ENCODE measurements around the gene DNMT1. TPM values are rescaled to one million over a fixed set of nuclear protein-coding genes. Genes with fewer than 3 reads are reported as not detected.

Gene DNMT1
- polyA plus RNA-seq, 1 donor from 2014 or later = 58.4 TPM

DNA sequence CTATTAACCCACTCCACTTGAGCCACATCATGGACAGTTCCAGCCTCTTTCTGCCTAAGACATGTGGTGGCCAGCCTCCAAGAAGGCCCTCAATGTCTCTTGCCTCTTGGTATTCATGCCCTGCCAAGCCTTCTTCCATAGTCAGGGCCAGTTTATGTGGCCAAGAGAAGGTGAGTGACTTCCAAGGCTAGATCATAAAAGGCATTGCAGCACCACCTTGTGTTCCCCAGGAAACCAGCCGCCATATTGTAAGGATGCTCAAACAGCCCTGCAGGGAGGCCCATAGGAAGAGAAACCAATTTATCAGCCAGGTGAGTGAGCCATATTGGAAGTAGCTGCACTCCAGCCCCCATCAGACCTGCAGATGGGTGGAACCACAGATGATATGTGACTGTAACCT is 12.3 kb upstream of the DNMT1 start:
- Histone ChIP-seq H2AFZ (ENCODE audit: low read depth, low read length) (no peak overlapping the region), H3K9ac (ENCODE audit: low read length) (no peak overlapping the region), H3K9me2 (ENCODE audit: insufficient read depth, low read length) (no peaks in the 10 kb centered on the region), H3K4me3 (ENCODE audit: low read length) (no peak overlapping the region), H3K9me3 (ENCODE audit: low read length) (no peaks in the 10 kb centered on the region), H3F3A (ENCODE audit: insufficient read depth, low read length, poor library complexity, severe bottlenecking) (no peaks in the 10 kb centered on the region), H3K27me3 (ENCODE audit: insufficient read depth, low read depth, low read length) (no peaks in the 10 kb centered on the region), H3K36me3 (ENCODE audit: insufficient read depth, low read length) (no peaks in the 10 kb centered on the region), H3K79me2 (replicated peaks; ENCODE audit: insufficient read depth, low read length) (no peaks in the 10 kb centered on the region), H3K27ac (ENCODE audit: low read length) (no peak overlapping the region), H3K4me2 (ENCODE audit: low read length) (no peak overlapping the region), H4K20me1 (ENCODE audit: insufficient read depth) (no peaks in the 10 kb centered on the region)
- TF ChIP-seq POLR2AphosphoS5 (IDR thresholded peaks at IDR 0.05) (no peak), EP300 (conservative IDR thresholded peaks at IDR 0.05; ENCODE audit: poor library complexity, severe bottlenecking) (no peak), SMC3 (conservative IDR thresholded peaks at IDR 0.05; ENCODE audit: poor library complexity) (no peak), EZH2 (IDR thresholded peaks at IDR 0.05; ENCODE audit: borderline replicate concordance, insufficient read depth, low read length, poor library complexity, severe bottlenecking) (no peak), RAD21 (conservative IDR thresholded peaks at IDR 0.05) (no peak), MXI1 (conservative IDR thresholded peaks at IDR 0.05; ENCODE audit: poor library complexity, severe bottlenecking) (no peak)
- TF ChIP-seq, protein P1, sequence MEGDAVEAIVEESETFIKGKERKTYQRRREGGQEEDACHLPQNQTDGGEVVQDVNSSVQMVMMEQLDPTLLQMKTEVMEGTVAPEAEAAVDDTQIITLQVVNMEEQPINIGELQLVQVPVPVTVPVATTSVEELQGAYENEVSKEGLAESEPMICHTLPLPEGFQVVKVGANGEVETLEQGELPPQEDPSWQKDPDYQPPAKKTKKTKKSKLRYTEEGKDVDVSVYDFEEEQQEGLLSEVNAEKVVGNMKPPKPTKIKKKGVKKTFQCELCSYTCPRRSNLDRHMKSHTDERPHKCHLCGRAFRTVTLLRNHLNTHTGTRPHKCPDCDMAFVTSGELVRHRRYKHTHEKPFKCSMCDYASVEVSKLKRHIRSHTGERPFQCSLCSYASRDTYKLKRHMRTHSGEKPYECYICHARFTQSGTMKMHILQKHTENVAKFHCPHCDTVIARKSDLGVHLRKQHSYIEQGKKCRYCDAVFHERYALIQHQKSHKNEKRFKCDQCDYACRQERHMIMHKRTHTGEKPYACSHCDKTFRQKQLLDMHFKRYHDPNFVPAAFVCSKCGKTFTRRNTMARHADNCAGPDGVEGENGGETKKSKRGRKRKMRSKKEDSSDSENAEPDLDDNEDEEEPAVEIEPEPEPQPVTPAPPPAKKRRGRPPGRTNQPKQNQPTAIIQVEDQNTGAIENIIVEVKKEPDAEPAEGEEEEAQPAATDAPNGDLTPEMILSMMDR (IDR thresholded peaks at IDR 0.05; ENCODE audit: poor library complexity, severe bottlenecking) = no peak

DNA sequence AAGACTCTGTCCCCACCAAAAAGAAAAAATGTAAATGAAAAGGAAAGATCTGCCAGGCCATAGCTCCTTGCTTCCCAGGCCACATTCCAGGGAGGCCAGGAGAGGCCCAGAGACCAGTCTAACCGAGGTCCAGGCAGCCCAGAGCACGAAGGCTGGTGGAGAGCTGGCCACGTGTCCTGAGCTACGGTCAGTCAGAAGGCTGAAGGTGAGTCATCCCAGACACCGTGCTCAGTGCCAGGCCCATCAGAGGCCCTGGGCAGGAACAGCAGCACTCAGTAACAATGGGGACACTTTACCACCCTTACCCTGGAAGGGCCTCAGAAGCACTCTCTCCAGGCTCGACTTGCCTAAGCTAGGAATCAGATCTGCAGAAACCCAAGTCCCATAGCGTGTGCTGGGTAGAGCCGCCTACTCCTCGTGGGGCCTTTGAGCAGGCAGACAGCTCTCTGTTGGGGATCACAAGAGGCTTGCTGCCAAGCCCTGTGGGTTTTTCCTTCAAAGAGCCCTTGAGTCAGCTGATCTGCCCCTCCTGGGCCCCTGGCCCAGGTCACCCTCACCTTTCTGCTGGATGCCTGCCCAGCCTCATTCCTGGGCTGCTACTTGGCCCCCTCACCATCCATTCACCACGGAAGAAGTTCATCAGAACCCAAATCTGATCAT is 11.6 kb upstream of the DNMT1 start:
- no peaks in the 10 kb centered on the region for H3K9me2 ChIP-seq (ENCODE audit: insufficient read depth, low read length)
- H2AFZ ChIP-seq (ENCODE audit: low read depth, low read length) = no peak overlapping the region
- TF ChIP-seq EP300 (conservative IDR thresholded peaks at IDR 0.05; ENCODE audit: poor library complexity, severe bottlenecking) = no peak
- no peak for TF ChIP-seq POLR2AphosphoS5 (IDR thresholded peaks at IDR 0.05)
- no peak for TF ChIP-seq SMC3 (conservative IDR thresholded peaks at IDR 0.05; ENCODE audit: poor library complexity)
- TF ChIP-seq, protein P2, sequence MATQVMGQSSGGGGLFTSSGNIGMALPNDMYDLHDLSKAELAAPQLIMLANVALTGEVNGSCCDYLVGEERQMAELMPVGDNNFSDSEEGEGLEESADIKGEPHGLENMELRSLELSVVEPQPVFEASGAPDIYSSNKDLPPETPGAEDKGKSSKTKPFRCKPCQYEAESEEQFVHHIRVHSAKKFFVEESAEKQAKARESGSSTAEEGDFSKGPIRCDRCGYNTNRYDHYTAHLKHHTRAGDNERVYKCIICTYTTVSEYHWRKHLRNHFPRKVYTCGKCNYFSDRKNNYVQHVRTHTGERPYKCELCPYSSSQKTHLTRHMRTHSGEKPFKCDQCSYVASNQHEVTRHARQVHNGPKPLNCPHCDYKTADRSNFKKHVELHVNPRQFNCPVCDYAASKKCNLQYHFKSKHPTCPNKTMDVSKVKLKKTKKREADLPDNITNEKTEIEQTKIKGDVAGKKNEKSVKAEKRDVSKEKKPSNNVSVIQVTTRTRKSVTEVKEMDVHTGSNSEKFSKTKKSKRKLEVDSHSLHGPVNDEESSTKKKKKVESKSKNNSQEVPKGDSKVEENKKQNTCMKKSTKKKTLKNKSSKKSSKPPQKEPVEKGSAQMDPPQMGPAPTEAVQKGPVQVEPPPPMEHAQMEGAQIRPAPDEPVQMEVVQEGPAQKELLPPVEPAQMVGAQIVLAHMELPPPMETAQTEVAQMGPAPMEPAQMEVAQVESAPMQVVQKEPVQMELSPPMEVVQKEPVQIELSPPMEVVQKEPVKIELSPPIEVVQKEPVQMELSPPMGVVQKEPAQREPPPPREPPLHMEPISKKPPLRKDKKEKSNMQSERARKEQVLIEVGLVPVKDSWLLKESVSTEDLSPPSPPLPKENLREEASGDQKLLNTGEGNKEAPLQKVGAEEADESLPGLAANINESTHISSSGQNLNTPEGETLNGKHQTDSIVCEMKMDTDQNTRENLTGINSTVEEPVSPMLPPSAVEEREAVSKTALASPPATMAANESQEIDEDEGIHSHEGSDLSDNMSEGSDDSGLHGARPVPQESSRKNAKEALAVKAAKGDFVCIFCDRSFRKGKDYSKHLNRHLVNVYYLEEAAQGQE (IDR thresholded peaks at IDR 0.05; ENCODE audit: borderline replicate concordance) = no peak
- no peak for TF ChIP-seq MXI1 (conservative IDR thresholded peaks at IDR 0.05; ENCODE audit: poor library complexity, severe bottlenecking)
- TF ChIP-seq RAD21 (conservative IDR thresholded peaks at IDR 0.05) = no peak
- TF ChIP-seq TAF1 (IDR thresholded peaks at IDR 0.05; ENCODE audit: low read depth) = no peak
- TF ChIP-seq, protein P1 (IDR thresholded peaks at IDR 0.05; ENCODE audit: poor library complexity, severe bottlenecking) = no peak
- no peak for TF ChIP-seq EZH2 (IDR thresholded peaks at IDR 0.05; ENCODE audit: borderline replicate concordance, insufficient read depth, low read length, poor library complexity, severe bottlenecking)
- no peaks in the 10 kb centered on the region for H4K20me1 ChIP-seq (ENCODE audit: insufficient read depth)
- H3K4me3 ChIP-seq (ENCODE audit: low read length) = no peak overlapping the region
- no peak overlapping the region for H3K4me2 ChIP-seq (ENCODE audit: low read length)
- H3K79me2 ChIP-seq (replicated peaks; ENCODE audit: insufficient read depth, low read length) = no peaks in the 10 kb centered on the region
- H3K9me3 ChIP-seq (ENCODE audit: low read length) = no peaks in the 10 kb centered on the region
- no peaks in the 10 kb centered on the region for H3K27me3 ChIP-seq (ENCODE audit: insufficient read depth, low read depth, low read length)
- H3K9ac ChIP-seq (ENCODE audit: low read length) = no peak overlapping the region
- no peaks in the 10 kb centered on the region for H3F3A ChIP-seq (ENCODE audit: insufficient read depth, low read length, poor library complexity, severe bottlenecking)
- H3K36me3 ChIP-seq (ENCODE audit: insufficient read depth, low read length) = no peaks in the 10 kb centered on the region
- no peak overlapping the region for H3K27ac ChIP-seq (ENCODE audit: low read length)
